TTC549 (cell line): ENCODE measurements around the gene PAAF1.

ENCODE experiments used
- FAIRE-seq: peaks from 2 replicates; lab custom pipeline; 2012; peaks lifted over from hg19 to GRCh38; lab: Jason Lieb, UNC

Gene PAAF1

DNA sequence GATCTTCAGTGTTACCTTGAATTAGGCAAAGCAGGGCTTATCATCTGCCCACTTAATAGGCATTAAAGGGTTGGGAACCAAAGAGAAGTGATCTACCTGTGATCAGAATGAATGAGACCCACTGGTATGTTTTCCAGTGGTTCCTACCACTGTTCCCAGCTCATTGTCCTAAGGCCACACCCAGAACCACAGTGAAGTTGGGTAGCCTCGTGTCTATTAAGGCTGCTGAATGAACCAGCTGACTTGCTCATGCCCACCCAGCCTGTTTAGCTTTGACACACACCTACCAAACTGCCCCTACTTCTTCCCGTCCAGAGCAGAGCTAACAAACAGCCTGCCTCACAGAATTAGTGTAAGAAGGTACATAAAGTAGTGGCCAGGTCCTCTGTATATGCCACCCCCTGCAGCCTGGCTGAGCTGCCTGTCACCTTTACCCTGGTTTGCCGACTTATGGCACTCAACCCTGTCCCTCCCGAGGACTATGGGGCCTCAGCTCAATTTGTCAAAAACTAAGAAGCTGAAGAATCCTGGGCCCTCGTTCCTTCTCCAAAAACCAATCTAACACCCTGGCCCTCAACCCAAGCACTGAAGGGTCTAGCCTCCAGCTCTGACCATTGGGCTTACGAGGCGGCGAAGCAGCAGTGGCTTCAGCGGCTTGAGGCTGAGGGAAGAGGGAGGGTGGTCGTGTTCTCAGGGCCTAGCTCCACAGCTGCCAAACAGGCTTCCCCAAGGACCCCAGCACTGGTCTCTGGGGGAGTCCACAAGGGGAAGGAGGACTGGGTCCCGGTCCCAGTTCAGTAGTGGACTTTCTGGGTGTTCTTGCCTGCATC lies 96.0 kb downstream of the PAAF1 start:
- FAIRE-seq, result no peak

- no peak for FAIRE-seq
Measured at GRCh38 chr11:73974604-73975478, 98.0 kb downstream of the PAAF1 start.

- no peak for FAIRE-seq
Measured at GRCh38 chr11:73975479-73975757, 98.6 kb downstream of the PAAF1 start.

- no peak for FAIRE-seq
Measured at GRCh38 chr11:73976451-73977151, 99.8 kb downstream of the PAAF1 start.

DNA sequence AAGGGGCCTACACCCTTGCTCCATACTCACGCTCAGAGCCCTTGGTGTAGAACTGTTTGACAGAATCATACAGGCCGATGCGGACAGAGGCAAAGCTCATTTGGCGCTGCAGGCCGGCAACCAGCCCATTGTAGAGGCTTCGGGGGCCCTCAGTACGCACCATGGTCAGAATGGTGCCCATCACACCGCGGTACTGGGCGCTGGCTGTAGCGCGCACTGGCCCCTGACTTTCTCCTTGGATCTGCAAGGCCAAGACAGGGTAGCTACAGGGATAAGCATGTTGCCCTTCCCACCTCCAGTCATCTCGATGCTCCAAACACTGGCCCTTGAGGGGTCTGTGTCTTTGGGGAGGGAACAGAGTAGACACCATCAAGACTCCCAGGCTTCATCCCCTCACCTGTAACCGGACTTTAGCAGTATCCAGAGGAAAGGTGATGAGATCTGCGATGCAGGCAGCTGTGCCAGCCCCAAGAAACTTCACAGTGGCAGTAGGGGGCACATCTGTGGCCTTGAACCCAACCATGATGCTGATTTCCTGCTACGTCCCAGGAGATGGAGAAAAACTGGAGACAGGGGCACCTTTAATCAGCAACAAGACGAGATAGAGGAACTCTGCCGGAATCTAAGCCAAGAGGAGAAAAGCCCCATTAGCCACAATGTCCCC lies 101.2 kb downstream of the PAAF1 start:
- FAIRE-seq, result no peak

- no peak for FAIRE-seq
Measured at GRCh38 chr11:73978576-73979086, 101.8 kb downstream of the PAAF1 start.

DNA sequence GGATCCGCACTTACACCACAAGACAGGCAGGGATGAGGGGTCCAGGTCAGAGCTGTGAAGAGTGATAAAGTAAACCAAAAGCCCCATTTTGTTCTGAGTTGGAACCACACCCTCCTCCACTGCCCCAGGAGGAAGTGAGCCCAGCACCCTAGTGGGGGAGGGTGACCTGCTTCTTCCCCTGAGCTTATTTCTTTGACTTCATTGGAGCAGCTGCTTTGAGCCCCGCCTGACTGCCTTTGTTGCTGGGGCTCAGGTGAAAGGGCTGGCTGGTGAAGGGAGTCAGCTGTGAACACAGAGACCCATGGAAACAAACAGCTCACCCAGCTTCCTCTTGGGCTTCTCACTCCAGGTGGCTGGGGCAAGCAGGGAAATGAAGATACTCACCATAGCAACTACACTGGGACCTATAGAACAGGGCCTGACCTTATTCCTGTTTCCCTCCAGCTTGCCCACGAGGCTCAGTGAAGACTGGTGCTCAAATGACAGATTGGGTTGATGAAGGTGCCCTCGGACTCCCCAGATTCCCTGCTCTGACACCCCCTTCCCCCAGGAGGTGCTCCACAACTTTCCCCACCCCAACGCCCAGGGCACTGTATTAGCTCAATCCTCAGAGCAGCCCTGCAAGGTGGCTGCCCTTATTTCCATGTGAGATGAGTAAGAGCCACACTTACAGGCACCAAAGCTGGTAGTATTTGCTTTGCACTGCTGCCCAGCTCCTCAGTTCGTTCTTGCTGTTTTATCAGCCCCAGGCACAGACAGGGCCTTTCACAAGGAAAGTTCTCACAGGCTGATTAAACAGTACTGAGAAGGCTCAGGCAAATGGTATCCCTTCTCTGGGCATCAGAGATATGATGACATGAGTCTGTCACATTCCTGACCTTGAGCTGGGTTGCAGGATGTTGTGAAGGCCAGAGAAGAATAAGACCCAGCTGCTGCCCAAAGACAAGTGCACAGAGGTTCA lies 103.5 kb downstream of the PAAF1 start:
- FAIRE-seq, result no peak
